Measurements from ENCODE around the gene FKBP1B.
"Not testable (repeated sequence)": the region's sequence is repeated elsewhere in the genome, so short reads cannot be mapped to it uniquely, and the experiment has no call there.

The FKBP1B gene

DNA sequence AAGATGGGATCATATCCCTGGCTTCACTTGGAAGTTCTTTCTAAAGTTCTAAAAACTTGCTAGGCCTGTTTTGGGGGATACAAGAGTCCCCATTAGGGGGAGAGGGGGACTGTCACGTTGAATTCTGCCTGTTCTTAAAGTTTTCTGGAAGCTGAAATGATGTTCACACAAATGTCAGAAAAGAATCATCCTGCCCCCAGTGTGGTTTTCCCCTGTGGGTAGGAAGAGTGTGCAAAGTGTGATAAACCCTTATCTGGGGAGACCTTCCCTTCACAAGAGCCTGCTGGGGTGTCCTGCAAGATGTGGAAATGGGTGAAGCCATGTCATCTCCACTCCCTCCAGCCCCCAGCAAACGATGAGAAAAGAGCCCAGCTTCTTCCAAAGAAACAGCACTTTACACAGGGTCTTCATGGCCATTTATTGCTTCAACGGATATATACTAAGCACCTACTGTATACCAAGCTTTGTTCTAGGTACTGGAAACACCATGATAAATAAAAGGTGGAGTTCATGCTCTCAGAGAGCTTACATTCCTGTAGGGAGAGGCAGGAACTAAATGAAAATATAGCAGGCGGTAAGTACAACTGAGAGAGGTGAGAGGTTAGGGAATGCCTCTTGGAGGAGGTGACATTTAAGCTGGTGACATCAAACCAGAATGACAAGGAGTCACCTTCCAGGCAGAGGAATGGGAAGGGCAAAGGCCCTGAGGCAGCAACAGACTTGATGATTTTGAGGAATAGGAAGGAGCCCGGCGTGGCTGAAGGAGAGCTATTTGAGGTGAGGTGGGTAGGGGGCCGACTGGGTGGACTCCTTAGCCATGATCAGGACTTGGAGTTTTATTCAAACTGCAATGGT is 38.1 kb upstream of the FKBP1B start:
- no peak for DNase-seq (ENCODE audit: low read depth)
- TF ChIP-seq, protein P1, sequence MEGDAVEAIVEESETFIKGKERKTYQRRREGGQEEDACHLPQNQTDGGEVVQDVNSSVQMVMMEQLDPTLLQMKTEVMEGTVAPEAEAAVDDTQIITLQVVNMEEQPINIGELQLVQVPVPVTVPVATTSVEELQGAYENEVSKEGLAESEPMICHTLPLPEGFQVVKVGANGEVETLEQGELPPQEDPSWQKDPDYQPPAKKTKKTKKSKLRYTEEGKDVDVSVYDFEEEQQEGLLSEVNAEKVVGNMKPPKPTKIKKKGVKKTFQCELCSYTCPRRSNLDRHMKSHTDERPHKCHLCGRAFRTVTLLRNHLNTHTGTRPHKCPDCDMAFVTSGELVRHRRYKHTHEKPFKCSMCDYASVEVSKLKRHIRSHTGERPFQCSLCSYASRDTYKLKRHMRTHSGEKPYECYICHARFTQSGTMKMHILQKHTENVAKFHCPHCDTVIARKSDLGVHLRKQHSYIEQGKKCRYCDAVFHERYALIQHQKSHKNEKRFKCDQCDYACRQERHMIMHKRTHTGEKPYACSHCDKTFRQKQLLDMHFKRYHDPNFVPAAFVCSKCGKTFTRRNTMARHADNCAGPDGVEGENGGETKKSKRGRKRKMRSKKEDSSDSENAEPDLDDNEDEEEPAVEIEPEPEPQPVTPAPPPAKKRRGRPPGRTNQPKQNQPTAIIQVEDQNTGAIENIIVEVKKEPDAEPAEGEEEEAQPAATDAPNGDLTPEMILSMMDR (IDR thresholded peaks at IDR 0.05; ENCODE audit: low read depth, low read length, missing control alignments), result no peak
- no peak overlapping the region for H3K4me3 ChIP-seq (ENCODE audit: low read depth, low read length)

DNA sequence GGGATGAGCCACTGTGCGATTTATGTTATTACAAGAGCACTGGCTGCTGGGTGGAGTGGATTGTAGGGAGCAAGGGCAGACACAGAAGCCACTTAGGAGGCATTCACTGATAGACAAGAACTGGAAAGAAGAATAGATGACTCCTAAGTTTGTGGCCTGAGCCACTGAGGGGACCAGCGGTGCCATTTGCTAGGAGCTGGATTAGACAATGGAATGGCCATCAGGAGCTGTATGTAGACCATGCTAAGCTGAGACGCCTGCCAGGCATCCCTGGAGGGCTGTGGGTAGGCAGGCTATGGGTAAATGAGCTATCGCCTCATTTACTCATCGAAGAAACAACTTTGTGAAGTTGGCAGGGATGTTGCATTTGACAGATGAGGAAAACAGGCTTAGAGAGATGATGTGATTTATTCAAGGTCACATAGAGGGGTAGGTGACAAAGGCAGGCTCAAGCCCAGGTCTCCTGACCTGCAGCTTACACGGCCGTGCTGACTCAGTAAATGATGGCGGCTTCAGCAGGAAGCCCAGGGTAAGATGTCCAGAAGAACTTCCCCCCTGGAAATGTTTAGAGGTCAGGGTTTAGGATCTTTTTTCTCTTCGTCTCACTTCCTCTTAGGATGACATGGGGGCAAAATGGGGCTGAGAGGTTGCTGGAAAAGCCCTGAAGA is 36.9 kb upstream of the FKBP1B start:
- DNase-seq (ENCODE audit: low read depth), result no peak

DNA sequence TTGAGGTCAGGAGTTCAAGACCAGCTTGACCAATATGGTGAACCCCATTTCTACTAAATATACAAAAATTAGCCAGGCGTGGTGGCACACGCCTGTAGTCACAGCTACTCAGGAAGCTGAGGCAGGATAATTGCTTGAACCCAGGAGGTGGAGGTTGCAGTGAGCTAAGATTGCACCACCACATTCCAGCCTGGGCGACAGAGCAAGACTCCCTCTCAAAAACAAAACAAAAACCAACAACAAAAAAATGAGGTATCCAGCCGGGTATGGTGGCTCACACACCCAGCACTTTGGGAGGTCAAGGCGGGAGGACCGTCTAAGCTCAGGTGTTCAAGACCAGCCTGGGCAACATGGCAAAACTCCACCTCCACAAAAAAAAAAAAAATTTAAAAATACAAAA is 34.6 kb upstream of the FKBP1B start:
- not testable (repeated sequence) for H3K4me3 ChIP-seq (ENCODE audit: low read depth, low read length); DNase-seq (ENCODE audit: low read depth)

More for the DNA sequence above, 36.9 kb upstream of the FKBP1B start:
- TF ChIP-seq, protein P1 (IDR thresholded peaks at IDR 0.05; ENCODE audit: low read depth, low read length, missing control alignments), result no peak
- H3K4me3 ChIP-seq (ENCODE audit: low read depth, low read length), result no peak overlapping the region

DNA sequence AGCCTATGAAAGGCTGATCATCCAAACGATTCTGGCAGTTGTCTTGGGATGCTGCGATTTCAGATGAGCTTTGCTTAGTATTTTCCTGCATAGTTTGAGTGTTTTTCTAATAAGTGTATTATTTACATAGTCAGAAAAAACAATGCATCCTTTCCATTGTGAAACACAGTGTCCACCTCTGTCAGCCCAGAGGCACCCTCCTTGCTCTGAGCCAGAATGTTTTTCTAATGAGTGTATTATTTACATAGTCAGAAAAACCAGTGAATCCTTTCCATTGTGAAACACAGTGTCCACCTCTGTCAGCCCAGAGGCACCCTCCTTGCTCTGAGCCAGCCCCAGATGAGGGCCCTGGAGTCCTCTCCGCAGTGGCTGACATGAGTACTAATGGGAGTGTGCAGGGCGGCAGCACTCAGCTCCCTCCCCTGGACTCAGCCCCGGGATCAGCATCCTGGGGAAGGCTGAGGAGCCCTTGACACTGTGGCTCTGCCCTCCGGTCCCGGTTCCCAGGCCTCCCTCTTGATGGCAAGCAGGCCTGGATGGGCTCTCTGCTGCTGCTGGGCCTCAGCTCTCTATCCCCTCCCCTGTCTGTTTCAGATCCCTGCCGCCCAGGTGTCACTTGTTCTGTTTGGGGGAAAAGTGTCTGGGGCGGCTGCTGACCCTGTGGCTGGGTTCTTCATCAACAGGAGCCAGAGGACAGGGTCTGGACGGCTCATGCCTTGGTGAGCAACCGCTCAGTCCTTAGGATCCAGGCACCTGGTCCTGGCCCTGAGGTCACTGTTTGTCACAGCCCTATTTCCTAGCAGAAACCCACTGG is 33.8 kb upstream of the FKBP1B start:
- no peak overlapping the region for H3K4me3 ChIP-seq (ENCODE audit: low read depth, low read length)
- TF ChIP-seq, protein P1 (IDR thresholded peaks at IDR 0.05; ENCODE audit: low read depth, low read length, missing control alignments), result no peak
- DNase-seq (ENCODE audit: low read depth), result no peak

DNA sequence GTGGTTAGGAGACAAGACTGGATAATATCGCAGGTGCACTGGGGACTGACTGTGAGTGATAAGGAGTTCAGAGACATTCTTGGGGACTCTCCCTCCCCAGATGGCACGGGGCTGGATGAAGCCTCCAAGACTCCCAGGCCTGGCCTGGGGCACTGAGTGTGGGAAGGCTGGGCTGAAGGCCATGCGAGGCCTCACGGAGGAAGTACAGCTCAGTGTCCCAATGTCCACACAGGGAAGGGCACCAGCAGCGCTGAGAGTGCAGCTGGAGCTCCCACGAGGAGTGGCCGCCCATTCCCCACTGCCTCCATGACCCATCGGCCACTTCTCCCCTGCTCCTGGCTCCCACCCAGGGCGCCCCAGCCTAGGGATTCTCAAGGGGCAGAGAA is 33.2 kb upstream of the FKBP1B start:
- DNase-seq (ENCODE audit: low read depth), result no peak
- H3K4me3 ChIP-seq (ENCODE audit: low read depth, low read length), result no peak overlapping the region
- TF ChIP-seq, protein P1 (IDR thresholded peaks at IDR 0.05; ENCODE audit: low read depth, low read length, missing control alignments), result no peak

DNA sequence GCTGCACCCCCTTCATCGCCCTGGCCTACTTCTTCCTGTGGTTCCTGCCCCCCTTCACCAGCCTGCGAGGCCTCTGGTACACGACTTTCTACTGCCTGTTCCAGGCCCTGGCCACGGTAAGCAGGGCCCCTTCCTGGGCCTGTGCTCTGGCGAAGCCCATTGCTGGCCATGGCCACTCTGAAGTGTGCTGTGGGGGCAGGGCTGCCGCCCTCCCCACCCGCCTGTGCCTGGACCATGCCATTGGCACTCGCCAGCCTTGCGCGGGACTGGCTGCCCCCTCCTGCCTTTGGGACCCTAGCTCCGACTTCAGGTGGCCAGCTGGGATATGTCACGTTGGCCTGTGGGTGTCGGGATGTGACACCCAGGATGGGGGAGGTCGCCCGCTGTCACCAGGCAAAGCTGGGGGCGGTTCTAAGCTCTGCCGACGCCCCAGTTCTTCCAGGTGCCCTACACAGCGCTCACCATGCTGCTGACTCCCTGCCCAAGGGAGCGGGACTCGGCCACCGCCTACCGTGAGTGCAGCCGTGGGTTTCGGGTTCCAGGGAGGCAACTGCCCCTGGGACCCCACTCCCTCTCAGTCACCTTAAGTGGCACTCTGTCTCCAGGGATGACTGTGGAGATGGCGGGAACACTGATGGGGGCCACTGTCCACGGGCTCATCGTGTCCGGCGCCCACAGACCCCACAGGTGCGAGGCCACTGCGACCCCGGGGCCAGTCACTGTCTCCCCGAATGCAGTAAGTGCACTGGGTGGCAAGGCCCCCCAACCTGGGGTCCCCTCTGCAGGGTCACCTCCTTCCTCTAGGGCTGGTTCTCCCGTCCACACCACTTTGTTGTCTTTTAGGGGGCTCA is 32.5 kb upstream of the FKBP1B start:
- no peak for DNase-seq (ENCODE audit: low read depth)
- H3K4me3 ChIP-seq (ENCODE audit: low read depth, low read length), result no peak overlapping the region
- TF ChIP-seq, protein P1 (IDR thresholded peaks at IDR 0.05; ENCODE audit: low read depth, low read length, missing control alignments), result no peak

Data from GM12864 (cell line).